Measurements from ENCODE around the gene PAPOLG. TPM values are rescaled to one million over a fixed set of nuclear protein-coding genes. Genes with fewer than 3 reads are reported as not detected.
"Not testable (repeated sequence)": the region's sequence is repeated elsewhere in the genome, so short reads cannot be mapped to it uniquely, and the experiment has no call there.

The PAPOLG gene
- total RNA-seq, 1 experiment from 2014 or later, result 19.2 TPM

GRCh38 chr2:60775048-60775639, 19.1 kb downstream of the PAPOLG start:
- no peak for DNase-seq (ENCODE audit: low spot score)

GRCh38 chr2:60778352-60778751, 22.3 kb downstream of the PAPOLG start:
- no peak for DNase-seq (ENCODE audit: low spot score)

GRCh38 chr2:60779426-60779825, 23.4 kb downstream of the PAPOLG start:
- DNase-seq (ENCODE audit: low spot score), result no peak

- no peak for DNase-seq (ENCODE audit: low spot score)
Observed at GRCh38 chr2:60780721-60781120, 24.7 kb downstream of the PAPOLG start.

GRCh38 chr2:60793169-60793568, 37.1 kb downstream of the PAPOLG start:
- DNase-seq (ENCODE audit: low spot score), result no peak

GRCh38 chr2:60794271-60794863, 38.3 kb downstream of the PAPOLG start:
- DNase-seq (ENCODE audit: low spot score), result peak; percentile 29

GRCh38 chr2:60796573-60797509, 40.8 kb downstream of the PAPOLG start:
- DNase-seq (ENCODE audit: low spot score), result no peak

- DNase-seq (ENCODE audit: low spot score), result no peak
Observed at GRCh38 chr2:60804473-60804872, 48.4 kb downstream of the PAPOLG start.

- no peak for DNase-seq (ENCODE audit: low spot score)
Observed at GRCh38 chr2:60806595-60806987, 50.5 kb downstream of the PAPOLG start.

GRCh38 chr2:60806988-60807681, 51.1 kb downstream of the PAPOLG start:
- peak; percentile 62 for DNase-seq (ENCODE audit: low spot score)

- no peak for DNase-seq (ENCODE audit: low spot score)
Observed at GRCh38 chr2:60808330-60808801, 52.3 kb downstream of the PAPOLG start.

- DNase-seq (ENCODE audit: low spot score), result no peak
Observed at GRCh38 chr2:60811491-60812375, 55.7 kb downstream of the PAPOLG start.

GRCh38 chr2:60817191-60817590, 61.1 kb downstream of the PAPOLG start:
- DNase-seq (ENCODE audit: low spot score), result not testable (repeated sequence)

GRCh38 chr2:60818272-60818671, 62.2 kb downstream of the PAPOLG start:
- DNase-seq (ENCODE audit: low spot score), result no peak

- DNase-seq (ENCODE audit: low spot score), result no peak
Observed at GRCh38 chr2:60819155-60819862, 63.2 kb downstream of the PAPOLG start.

- DNase-seq (ENCODE audit: low spot score), result no peak
Observed at GRCh38 chr2:60819936-60820335, 63.9 kb downstream of the PAPOLG start.

GRCh38 chr2:60820416-60821132, 64.5 kb downstream of the PAPOLG start:
- DNase-seq (ENCODE audit: low spot score), result no peak

- DNase-seq (ENCODE audit: low spot score), result no peak
Observed at GRCh38 chr2:60821133-60821469, 65.0 kb downstream of the PAPOLG start.

GRCh38 chr2:60821587-60822302, 65.7 kb downstream of the PAPOLG start:
- no peak for DNase-seq (ENCODE audit: low spot score)

All from A172 (cell line).